HG02623 (cell line): ENCODE measurements around the gene ALCAM.

Experiments used
- ATAC-seq: cut with Tn5 transposase; IDR thresholded peaks from one replicate; pipeline ENCODE4 v1.9.1; 2021; ENCODE audit warnings: moderate library complexity; ENCODE audit not compliant: unreplicated experiment

ALCAM gene

DNA sequence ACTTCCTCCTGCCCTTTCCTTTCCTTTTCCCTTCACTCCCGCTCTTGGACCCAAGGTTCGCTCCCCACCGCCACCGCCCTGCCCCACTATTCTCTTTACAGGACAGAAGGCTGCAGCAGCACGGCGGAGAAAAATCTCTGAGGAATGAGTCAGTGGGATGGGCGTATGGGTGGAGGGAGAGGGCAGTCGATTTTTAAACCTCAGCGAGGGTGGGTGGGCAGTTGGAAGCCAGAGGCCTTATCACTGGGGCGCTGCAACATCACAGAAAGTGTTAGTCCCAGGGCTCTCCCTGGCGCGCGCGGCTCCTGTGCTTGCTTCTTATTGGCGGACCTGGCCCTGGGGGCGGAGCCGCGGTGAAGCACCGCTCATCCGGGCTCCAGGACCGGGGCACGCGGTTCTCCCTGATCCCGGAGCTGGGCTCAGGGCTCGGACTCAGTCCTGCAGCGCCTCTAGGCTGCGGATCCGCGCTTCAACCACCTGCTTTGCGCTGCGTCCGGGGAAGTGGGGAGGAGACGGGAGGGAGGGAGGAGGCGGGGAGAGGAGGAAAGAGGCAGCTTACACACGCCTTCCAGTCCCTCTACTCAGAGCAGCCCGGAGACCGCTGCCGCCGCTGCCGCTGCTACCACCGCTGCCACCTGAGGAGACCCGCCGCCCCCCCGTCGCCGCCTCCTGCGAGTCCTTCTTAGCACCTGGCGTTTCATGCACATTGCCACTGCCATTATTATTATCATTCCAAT, at the start of gene ALCAM:
Gene ALCAM (plus strand): TSS at position 584 of the 737 bp plus-strand sequence.
- ATAC-seq: peak; percentile 54

DNA sequence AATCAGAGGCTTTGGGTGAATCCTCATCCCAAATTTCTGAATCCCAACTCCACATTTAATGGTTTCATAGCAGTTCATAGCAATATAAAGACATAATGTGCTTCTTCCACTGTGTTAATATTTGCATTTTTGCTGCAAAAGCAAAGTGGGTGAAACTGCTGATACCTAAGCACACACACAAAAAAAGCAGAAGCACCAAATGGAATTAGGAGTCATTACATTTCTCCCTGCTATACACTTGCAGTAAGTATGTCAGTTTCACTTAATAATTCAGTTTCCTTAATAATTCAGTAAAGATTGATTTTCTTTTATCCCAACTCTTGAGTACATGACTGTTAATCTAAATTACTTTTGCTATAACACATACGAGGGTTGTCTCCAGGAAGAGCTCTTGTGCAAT, 48.9 kb upstream of the ALCAM start:
- no peak for ATAC-seq

DNA sequence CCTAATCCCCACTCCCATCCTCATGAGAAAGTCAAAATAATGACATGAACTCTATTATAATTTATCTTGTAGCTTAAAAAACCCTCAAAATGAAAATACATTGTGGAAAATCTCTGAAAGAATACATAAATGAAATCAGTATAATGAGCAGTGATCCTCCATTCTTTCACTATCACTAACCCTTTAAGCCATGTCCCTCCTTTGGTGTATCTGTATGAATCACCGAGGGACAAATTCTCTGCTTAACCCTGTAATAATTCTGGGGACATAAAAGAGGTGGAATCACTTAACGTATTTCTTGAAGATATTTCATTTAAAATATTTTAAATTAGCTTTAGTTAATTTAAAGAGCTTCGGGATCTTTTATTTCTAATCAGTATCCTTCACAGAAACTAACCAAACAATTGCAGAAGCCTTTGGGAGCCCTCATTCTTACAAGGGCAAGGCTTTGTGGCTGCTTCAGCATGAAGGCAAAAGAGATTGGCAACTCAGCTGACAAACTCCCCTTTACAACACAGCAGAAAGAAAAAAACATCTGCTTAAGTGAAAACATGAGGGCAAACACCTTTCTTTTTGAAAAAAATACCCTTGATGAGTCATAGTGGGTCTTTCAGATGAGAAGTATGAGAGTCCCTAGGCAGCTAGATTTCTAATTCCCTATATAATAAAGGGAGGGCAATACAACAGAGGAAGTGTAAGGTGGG, 44.0 kb upstream of the ALCAM start:
- peak; percentile 94 for ATAC-seq

DNA sequence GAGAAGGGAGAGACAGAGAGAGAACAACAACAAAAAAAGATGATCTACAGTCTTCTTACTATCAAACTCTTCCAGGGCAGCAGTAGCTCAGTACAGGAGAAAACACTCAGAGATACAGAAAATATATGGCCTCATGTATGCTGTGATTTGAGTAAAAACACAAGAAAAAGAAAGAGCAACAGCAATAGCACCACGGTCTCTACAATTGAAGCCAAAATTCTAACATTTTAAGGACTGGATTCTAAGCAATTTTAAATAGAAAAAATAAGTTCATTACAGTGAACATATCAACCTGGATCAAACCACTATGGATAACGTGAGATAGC, 43.5 kb upstream of the ALCAM start:
- no peak for ATAC-seq

DNA sequence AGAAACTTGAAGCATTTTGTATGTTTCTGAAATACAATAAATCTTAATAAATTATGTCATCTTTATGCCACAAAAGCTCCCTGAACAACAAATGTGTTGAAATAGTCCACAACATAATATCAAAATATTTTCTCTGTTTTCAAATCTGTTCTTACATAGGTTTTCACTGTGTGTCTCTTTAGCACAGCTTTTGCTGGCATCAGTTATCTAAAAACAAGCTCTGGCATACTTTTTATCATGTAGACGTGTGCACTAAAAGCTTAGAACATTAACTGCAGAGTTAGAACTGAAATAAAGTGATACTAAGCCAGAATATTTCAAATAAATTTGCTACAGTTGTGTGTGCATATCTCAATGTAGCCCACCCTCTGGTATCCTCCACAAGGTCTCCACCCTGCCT, 41.8 kb upstream of the ALCAM start:
- no peak for ATAC-seq

DNA sequence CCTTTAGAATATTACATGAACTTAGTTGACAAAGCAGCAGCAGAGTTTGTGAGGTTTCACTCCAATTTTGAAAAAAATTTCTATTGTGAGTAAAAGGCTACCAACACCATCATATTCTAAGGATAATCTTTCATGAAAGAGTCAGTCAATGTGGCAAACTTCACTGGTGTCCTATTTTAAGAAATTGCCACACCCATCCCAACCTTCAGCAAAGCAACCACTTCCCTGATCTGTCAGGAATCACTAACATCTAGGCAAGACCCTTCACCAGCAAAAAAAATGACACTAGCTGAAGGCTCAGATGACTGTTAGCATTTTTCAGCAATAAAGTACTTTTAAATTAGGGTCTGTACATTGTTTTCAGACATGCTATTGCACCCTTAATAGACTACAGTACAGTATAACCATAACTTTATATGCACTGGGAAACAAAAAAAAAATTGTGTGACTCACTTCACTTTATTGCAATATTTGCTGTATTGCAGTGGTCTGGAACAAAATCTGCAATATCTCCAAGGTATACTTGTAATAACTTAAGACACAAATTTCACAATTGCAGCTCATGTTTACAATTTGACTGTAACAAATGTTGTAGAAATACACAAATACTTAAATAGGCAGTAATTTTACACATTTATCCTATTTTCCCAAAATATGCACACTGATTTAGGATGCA, 38.9 kb upstream of the ALCAM start:
- no peak for ATAC-seq

DNA sequence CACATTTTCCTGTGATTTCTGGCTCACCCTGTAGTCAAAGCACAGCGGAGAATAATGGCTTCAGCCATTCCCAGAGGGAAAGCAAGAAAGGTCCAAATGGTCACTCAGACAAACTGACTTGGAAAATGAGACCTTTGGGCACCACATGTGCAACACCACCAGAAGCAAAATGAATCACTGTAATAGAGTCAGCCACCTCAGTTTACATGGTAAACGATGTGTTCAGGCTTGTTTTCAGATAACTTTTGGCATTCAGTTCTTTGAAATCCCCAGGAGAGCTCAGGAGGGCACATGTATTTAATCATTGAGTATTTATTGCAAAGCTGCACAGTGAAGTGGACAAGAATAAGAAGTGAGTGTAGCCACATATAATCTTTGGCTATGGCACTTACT, 38.4 kb upstream of the ALCAM start:
- ATAC-seq: no peak

DNA sequence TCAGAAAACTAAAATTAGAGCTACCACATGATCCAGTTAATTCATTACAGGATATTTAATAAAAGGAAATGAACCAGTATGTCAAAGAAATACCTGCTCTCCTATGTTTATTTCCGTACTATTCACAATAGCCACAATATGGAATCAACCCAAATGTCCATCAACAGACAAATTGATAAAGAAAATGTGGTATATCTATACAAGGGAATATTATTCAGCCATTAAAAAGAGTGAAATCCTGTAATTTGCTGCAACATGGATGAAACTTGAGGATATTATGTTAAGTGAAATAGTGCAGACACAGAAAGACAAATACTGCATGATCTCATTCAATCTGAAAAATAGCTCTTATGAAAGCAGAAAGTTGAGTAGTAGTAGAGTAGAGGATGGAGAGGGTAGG, 33.7 kb upstream of the ALCAM start:
- no peak for ATAC-seq

DNA sequence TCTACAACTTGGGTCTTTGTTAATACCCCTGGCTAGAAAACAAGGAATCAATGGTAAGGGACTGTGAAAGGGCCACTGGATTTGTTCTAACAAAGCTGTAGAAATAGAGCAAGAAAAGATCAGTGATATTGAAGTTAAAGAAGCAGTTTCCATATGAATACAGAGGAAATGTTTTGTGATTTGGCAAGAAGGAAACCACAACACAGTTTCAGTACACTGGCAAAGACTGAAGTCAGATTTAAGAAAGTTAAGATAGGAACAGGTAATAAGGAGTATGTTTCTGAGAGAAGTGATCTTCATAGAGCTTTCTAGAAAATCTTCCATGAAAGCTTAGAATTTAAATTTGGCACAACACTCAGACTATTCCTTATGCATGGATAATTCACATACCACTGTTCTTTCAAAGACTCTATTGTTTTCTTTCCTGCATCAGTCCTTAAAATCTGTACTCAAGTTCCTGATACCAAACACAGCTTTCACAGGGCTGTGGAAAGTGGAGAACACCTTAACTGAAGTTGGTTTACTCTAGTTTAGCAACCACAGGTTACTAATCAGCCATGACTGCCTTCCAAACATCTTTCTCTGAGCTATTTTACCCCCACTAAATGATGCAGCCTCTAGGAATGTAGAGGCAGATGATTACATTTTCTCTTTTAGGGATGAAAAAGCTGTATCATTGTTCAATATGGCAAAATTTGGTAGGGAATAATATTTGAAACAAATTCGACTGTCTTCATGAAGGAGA, 32.4 kb upstream of the ALCAM start:
- peak; percentile 80 for ATAC-seq

DNA sequence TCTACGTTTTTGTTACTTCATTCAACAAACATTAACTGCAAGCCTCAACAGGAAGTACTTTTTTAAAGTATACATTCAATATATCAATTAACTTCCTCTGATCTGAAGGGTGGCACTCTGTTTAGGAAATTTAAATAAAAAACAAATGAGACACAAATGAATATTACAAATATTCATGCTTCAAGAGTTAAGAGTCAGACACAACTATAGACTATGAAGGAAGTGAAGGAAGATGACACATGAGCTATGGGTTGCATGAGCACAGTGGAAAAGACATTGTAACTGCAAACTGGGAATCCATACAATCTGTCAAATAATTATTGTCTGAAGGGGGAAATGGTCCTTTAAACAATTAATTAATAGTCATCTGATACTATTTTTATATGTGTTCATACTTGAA, 26.8 kb upstream of the ALCAM start:
- no peak for ATAC-seq

DNA sequence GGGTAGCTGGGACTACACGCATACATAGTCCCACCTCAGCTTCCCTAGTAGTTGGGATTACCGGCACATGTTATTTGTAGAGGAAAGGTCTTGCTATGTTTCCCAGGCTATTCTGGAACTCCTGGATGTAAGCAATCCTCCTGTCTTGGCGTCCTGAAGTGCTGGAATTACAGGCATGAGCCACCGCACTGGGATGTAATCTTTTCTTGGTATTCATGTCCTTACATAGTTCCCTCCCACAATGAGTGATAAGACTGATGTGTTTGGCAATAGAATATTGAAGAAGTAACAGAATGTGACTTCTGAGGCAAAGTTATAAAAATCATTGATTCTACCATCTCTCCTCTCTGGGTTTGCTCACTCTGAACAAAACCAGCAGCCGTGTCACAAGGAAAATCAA, 22.7 kb upstream of the ALCAM start:
- no peak for ATAC-seq

DNA sequence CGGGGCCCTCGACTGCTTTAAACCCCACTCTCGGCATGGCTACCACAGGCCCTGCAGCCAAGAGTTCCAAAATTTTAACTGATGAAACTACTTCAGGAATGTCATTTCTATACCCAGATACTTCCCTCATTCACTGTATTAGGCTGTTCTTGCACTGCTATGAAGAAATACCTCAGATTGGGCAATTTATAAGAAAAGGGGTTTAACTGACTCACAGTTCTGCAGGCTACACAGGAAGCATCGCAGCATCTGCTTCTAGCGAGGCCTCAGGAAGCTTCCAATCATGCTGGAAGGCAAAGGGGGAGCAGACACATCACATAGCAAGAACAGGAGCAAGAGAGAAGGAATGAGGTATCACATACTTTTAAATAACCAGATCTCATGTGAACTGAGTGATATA, 21.6 kb upstream of the ALCAM start:
- ATAC-seq: no peak

DNA sequence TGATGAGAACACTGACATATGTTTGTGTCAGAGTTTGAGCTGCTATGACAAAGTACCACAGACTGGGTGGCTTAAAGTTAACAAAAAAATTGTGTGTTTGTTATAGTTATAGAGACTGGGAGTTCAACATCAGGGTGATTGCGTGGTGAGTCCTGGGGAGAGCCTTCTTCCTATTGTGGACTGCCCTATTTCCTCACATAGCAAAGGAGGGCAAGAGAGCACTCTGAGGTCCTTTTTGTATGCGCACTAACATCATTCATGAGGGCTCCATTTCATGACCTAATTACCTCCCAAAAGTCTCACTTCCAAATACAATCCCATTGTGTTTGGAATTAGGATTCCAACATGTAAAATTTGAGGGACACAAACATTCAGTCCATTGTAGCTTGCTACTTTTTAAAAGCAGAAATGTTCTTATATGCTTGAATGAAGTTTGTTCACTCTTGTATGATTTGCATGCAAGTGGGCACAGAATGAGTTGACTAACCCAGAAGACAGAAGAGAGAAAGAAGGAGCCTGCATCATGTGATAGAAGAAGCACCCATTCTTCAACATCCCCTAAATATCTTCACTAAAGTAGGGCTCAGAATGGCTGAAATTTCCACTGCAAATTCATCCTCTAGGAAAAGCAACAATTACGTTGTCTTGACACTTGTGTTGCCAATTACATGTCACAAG, 18.9 kb upstream of the ALCAM start:
- peak; percentile 93 for ATAC-seq

DNA sequence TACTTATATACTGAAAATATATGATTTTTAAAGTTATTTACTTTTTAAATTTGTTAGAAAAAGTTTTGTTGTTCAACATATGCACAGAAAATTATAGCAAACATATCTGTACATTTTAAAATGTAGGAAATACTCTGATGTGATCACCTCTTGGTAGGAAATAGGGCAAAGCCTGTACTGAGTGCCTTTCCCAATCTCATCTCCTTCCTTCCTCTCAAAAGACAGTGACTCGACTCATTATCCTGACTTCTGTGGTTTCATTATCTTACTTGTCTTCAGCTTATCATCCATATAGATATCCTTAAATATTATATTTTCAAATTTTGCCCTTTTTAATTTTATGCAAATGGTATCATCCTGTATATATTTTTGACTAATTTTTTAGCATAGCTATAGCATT, 18.4 kb upstream of the ALCAM start:
- no peak for ATAC-seq

DNA sequence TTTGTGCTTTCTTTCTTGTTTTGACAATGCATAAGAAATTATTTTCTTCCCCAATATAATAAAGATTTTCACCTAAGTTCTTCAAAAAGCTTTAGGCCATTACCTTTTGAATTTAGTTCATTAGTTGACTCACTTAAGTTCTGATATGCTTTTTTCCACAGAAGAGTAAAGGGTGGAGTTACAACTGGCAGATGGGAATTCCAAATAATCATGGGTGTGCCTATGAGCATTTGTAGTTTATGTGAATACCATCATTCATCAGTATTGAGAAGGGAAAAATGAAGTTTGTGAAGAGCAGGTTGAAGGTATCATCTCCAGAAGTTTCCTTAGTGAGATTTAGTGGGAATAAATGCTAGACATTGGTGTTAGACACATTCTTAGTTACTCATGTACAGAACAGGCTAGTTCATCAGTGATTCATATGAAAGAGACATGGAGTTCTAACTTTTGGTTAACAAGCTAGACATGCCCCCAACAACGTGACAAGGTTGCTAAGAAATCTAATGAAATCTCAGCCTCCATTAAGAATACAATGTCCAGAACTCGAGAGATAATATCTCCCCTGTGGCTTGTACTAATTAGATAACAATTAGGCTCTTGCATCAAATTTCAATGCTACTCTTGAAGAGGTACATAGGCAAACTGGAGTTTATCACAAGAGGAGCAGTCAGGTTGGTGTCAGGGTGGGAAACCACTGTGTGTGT, 16.9 kb upstream of the ALCAM start:
- no peak for ATAC-seq

DNA sequence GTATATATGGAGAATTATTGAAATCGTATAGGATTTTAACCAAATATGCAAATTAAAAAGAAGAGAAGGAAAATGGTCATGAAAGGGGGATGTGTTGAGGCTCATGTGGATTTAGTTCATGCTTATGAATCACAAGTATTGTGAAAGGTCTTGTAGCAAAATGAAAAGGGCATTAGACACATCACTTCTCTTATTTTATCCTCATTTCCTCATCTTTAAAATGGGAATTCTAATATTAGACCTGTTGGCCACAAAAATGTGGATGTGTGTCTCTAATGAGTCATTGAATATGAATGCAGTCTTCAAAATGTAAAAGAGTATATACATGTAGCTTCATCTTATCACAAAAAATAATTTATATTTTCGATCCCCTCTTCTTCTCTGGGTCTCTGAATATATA, 14.9 kb upstream of the ALCAM start:
- no peak for ATAC-seq

DNA sequence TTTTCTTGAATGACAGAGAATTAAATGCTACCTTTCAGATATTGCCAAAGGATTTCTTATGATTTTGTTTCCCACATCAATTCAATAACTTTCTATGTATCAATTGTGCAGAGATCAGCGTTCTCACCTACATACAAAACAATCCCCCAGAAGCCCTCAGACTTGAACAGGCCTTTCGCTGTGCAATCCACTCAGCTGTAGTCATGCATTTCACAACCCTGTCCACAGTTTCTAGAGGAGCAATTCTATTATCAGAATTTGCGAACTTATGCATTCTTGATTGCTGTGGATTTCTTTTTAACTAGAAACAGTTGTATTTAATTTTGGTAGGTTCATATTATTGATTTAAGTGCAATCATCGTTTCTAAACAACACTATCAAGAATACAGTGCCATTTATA, 13.7 kb upstream of the ALCAM start:
- ATAC-seq: no peak

DNA sequence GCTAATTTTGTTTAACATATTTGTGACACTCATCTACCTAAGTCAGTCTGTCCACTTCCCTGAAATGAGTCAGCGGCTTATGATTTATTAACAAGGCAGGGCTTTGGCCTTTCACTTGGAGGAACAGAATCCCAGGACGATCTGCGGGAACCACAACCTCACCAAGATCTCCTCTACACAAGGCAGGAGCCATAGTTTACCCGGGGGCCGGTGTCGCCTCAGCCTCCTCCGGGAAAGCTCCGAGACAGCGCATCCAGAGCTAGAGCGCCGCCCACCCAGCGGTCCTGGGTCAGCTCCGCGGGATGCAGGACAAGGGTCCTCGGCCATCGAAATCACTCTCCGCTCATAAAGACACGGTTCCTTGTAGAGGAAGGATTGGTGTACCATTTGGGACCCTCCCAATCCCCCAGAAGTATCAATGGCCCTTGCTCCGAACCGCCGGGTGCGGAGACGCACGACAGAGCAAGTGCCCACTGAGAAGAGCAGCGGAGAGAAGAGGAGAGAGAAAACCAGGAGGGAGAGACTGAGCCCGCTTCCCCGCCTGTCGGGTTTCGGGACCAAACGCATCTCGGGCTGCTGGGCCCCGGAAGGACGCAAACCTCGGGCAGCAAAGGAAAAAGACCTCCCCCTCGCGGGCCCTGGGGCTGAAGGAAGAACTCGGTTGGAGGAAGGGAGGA, 13.1 kb upstream of the ALCAM start:
- peak; percentile 40 for ATAC-seq

DNA sequence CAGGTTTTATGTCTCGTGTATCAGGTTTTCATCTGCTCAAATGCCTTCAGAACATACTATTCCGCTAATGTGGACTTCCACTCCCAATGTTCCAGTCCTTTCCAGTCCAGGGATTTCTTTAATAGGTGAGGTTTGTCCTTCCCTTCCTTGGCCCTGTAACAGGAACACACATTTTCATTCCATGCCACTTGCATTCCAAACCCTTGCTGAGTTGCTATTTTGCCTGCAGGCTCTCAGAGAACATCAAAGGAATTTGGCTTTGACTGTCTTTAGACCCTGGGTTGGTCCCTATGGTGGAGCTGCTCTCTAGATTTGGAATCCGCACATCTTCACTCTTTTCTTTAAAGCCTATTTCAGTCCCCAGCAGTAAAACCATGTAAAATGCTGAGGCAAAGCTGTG, 12.3 kb upstream of the ALCAM start:
- no peak for ATAC-seq
